ENCODE measurements around the gene IP6K3.

Gene IP6K3

GRCh38 chr6:33686981-33687975 lies 59.4 kb downstream of the IP6K3 start:
- no peaks in the 10 kb centered on the region for H3K27me3 ChIP-seq (ENCODE audit: insufficient read depth, low read depth, severe bottlenecking)
- DNase-seq, result no peak

GRCh38 chr6:33686225-33686924 lies 60.3 kb downstream of the IP6K3 start:
- Histone ChIP-seq H3K27me3 (ENCODE audit: insufficient read depth, low read depth, severe bottlenecking) (no peaks in the 10 kb centered on the region), H3K27ac (no peak overlapping the region), H3K36me3 (peaks cover 94% of the 10 kb centered on the region), H3K9me3 (ENCODE audit: severe bottlenecking) (no peaks in the 10 kb centered on the region), H3K4me3 (ENCODE audit: low read depth, low read length) (no peak overlapping the region)
- DNase-seq, result no peak
- TF ChIP-seq CTCF (IDR thresholded peaks at IDR 0.05; ENCODE audit: low read depth, low read length), result no peak

More at GRCh38 chr6:33686981-33687975, 59.4 kb downstream of the IP6K3 start:
- H3K9me3 ChIP-seq (ENCODE audit: severe bottlenecking), result no peaks in the 10 kb centered on the region
- H3K36me3 ChIP-seq, result peaks cover 96% of the 10 kb centered on the region
- TF ChIP-seq CTCF (IDR thresholded peaks at IDR 0.05; ENCODE audit: low read depth, low read length), result no peak
- no peak overlapping the region for H3K4me3 ChIP-seq (ENCODE audit: low read depth, low read length)
- H3K27ac ChIP-seq, result no peak overlapping the region

- no peak overlapping the region for H3K4me3 ChIP-seq (ENCODE audit: low read depth, low read length)
- TF ChIP-seq CTCF (IDR thresholded peaks at IDR 0.05; ENCODE audit: low read depth, low read length), result no peak
- H3K36me3 ChIP-seq, result peaks cover 93% of the 10 kb centered on the region
- no peaks in the 10 kb centered on the region for H3K27me3 ChIP-seq (ENCODE audit: insufficient read depth, low read depth, severe bottlenecking)
- no peaks in the 10 kb centered on the region for H3K9me3 ChIP-seq (ENCODE audit: severe bottlenecking)
- no peak overlapping the region for H3K27ac ChIP-seq
- DNase-seq, result no peak
These were observed 61.1 kb downstream of the IP6K3 start for GRCh38 chr6:33685411-33686224.

GRCh38 chr6:33684983-33685382 lies 61.7 kb downstream of the IP6K3 start:
- Histone ChIP-seq H3K4me3 (ENCODE audit: low read depth, low read length) (no peak overlapping the region), H3K27me3 (ENCODE audit: insufficient read depth, low read depth, severe bottlenecking) (no peaks in the 10 kb centered on the region), H3K27ac (no peak overlapping the region), H3K9me3 (ENCODE audit: severe bottlenecking) (no peaks in the 10 kb centered on the region), H3K36me3 (peaks cover 95% of the 10 kb centered on the region)
- DNase-seq, result no peak
- TF ChIP-seq CTCF (IDR thresholded peaks at IDR 0.05; ENCODE audit: low read depth, low read length), result no peak

- H3K4me3 ChIP-seq (ENCODE audit: low read depth, low read length), result no peak overlapping the region
- H3K27ac ChIP-seq, result no peak overlapping the region
- no peaks in the 10 kb centered on the region for H3K27me3 ChIP-seq (ENCODE audit: insufficient read depth, low read depth, severe bottlenecking)
- no peaks in the 10 kb centered on the region for H3K9me3 ChIP-seq (ENCODE audit: severe bottlenecking)
- H3K36me3 ChIP-seq, result peaks cover 95% of the 10 kb centered on the region
- TF ChIP-seq CTCF (IDR thresholded peaks at IDR 0.05; ENCODE audit: low read depth, low read length), result no peak
- no peak for DNase-seq
These were observed 62.2 kb downstream of the IP6K3 start for GRCh38 chr6:33684428-33684896.
